Measurements from ENCODE around the gene UQCR10. TPM values are rescaled to one million over a fixed set of nuclear protein-coding genes. Genes with fewer than 3 reads are reported as not detected.

UQCR10 gene
- total RNA-seq, 1 experiment from 2014 or later, result 119 TPM

GRCh38 chr22:29718949-29719898 is 47.9 kb upstream of the UQCR10 start:
- TF ChIP-seq CTCF (conservative IDR thresholded peaks at IDR 0.05; ENCODE audit: low read depth, low read length), result no peak
- TF ChIP-seq EZH2 (IDR thresholded peaks at IDR 0.05; ENCODE audit: borderline replicate concordance, low read depth, low read length, poor library complexity, severe bottlenecking), result peak; percentile 84
- BruUV-seq (replicated peaks), result no TSS peak
- ChIA-PET POLR2A (ENCODE audit: low non-redundant PET) (no interaction called here), CTCF (no interaction called here)
- Histone ChIP-seq H3K27ac (ENCODE audit: low read depth, low read length, poor library complexity, severe bottlenecking) (no peak overlapping the region), H3K27me3 (replicated peaks; ENCODE audit: insufficient read depth, low read depth, low read length, poor library complexity) (peaks cover 50% of the 10 kb centered on the region), H3K4me1 (ENCODE audit: insufficient read depth, low read length, poor library complexity, severe bottlenecking) (no peaks in the 10 kb centered on the region), H3K4me3 (ENCODE audit: low read depth, low read length, poor library complexity, severe bottlenecking) (no peak overlapping the region), H3K36me3 (ENCODE audit: insufficient read depth, low read length, poor library complexity, severe bottlenecking) (no peaks in the 10 kb centered on the region), H3K9me3 (ENCODE audit: low read depth, low read length, poor library complexity, severe bottlenecking) (no peaks in the 10 kb centered on the region)
- intact Hi-C loops (cut with micrococcal nuclease; ENCODE audit: unreplicated experiment), result no loop called here
- DNase-seq (ENCODE audit: low spot score), result no peak

- no TSS peak for BruUV-seq (replicated peaks)
- no peak for DNase-seq (ENCODE audit: low spot score)
- CTCF ChIA-PET, result no interaction called here
- H3K27me3 ChIP-seq (replicated peaks; ENCODE audit: insufficient read depth, low read depth, low read length, poor library complexity), result peaks cover 50% of the 10 kb centered on the region
- H3K9me3 ChIP-seq (ENCODE audit: low read depth, low read length, poor library complexity, severe bottlenecking), result no peaks in the 10 kb centered on the region
- TF ChIP-seq EZH2 (IDR thresholded peaks at IDR 0.05; ENCODE audit: borderline replicate concordance, low read depth, low read length, poor library complexity, severe bottlenecking), result no peak
- TF ChIP-seq CTCF (conservative IDR thresholded peaks at IDR 0.05; ENCODE audit: low read depth, low read length), result no peak
- H3K27ac ChIP-seq (ENCODE audit: low read depth, low read length, poor library complexity, severe bottlenecking), result no peak within 1 kb of the TSS
- H3K4me1 ChIP-seq (ENCODE audit: insufficient read depth, low read length, poor library complexity, severe bottlenecking), result no peaks in the 10 kb centered on the region
- intact Hi-C loops (cut with micrococcal nuclease; ENCODE audit: unreplicated experiment), result no loop called here
- POLR2A ChIA-PET (ENCODE audit: low non-redundant PET), result no interaction called here
- H3K4me3 ChIP-seq (ENCODE audit: low read depth, low read length, poor library complexity, severe bottlenecking), result no peak within 1 kb of the TSS
- H3K36me3 ChIP-seq (ENCODE audit: insufficient read depth, low read length, poor library complexity, severe bottlenecking), result no peaks in the 10 kb centered on the region
These were observed 47.1 kb upstream of the UQCR10 start, which contains the start of gene CABP7 for GRCh38 chr22:29719899-29720645. CABP7 (plus strand) TSS chr22:29720003; CDS start chr22:29720425, 422 bp downstream.

- CTCF ChIA-PET, result no interaction called here
- peaks cover 50% of the 10 kb centered on the region for H3K27me3 ChIP-seq (replicated peaks; ENCODE audit: insufficient read depth, low read depth, low read length, poor library complexity)
- H3K9me3 ChIP-seq (ENCODE audit: low read depth, low read length, poor library complexity, severe bottlenecking), result no peaks in the 10 kb centered on the region
- H3K27ac ChIP-seq (ENCODE audit: low read depth, low read length, poor library complexity, severe bottlenecking), result no peak overlapping the region
- H3K4me3 ChIP-seq (ENCODE audit: low read depth, low read length, poor library complexity, severe bottlenecking), result no peak overlapping the region
- POLR2A ChIA-PET (ENCODE audit: low non-redundant PET), result no interaction called here
- H3K36me3 ChIP-seq (ENCODE audit: insufficient read depth, low read length, poor library complexity, severe bottlenecking), result no peaks in the 10 kb centered on the region
- BruUV-seq (replicated peaks), result no TSS peak
- intact Hi-C loops (cut with micrococcal nuclease; ENCODE audit: unreplicated experiment), result no loop called here
- no peaks in the 10 kb centered on the region for H3K4me1 ChIP-seq (ENCODE audit: insufficient read depth, low read length, poor library complexity, severe bottlenecking)
- TF ChIP-seq EZH2 (IDR thresholded peaks at IDR 0.05; ENCODE audit: borderline replicate concordance, low read depth, low read length, poor library complexity, severe bottlenecking) (peak; percentile 97), CTCF (conservative IDR thresholded peaks at IDR 0.05; ENCODE audit: low read depth, low read length) (no peak)
- no peak for DNase-seq (ENCODE audit: low spot score)
These were observed 46.3 kb upstream of the UQCR10 start for GRCh38 chr22:29720811-29721323.
